Tibial nerve (tissue), 4 donors: ENCODE results near the gene SYT12.

Source experiments
- EP300 ChIP-seq, 2 donors: sonication (generic); formaldehyde crosslinking; IDR thresholded peaks; one replicate each; pipeline ENCODE4 v1.6.1; 2017; ENCODE audit warnings: antibody characterized with exemption in 2 of 2, mild to moderate bottlenecking in 1 of 2
- POLR2A ChIP-seq, 2 donors: fragments of 450-650 bp; IDR thresholded peaks; one replicate each; pipeline ENCODE4 v1.6.1; 2017; ENCODE audit warnings: antibody characterized with exemption in 2 of 2, mild to moderate bottlenecking in 2 of 2, moderate library complexity in 2 of 2
- TF ChIP-seq, protein P1 (sequence below), 5 experiments: fragments of 200-600 bp in 3 of 5; fragments of 450-650 bp in 2 of 5; sonication (generic) in 3 of 5; IDR thresholded peaks; one replicate each; pipeline ENCODE4 v1.5.1; 2016 to 2019; ENCODE audit warnings: antibody characterized with exemption in 5 of 5, mild to moderate bottlenecking in 3 of 5, moderate library complexity in 2 of 5

- TF ChIP-seq, protein P1, sequence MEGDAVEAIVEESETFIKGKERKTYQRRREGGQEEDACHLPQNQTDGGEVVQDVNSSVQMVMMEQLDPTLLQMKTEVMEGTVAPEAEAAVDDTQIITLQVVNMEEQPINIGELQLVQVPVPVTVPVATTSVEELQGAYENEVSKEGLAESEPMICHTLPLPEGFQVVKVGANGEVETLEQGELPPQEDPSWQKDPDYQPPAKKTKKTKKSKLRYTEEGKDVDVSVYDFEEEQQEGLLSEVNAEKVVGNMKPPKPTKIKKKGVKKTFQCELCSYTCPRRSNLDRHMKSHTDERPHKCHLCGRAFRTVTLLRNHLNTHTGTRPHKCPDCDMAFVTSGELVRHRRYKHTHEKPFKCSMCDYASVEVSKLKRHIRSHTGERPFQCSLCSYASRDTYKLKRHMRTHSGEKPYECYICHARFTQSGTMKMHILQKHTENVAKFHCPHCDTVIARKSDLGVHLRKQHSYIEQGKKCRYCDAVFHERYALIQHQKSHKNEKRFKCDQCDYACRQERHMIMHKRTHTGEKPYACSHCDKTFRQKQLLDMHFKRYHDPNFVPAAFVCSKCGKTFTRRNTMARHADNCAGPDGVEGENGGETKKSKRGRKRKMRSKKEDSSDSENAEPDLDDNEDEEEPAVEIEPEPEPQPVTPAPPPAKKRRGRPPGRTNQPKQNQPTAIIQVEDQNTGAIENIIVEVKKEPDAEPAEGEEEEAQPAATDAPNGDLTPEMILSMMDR (IDR thresholded peaks at IDR 0.05), result no peak
- TF ChIP-seq POLR2A (IDR thresholded peaks at IDR 0.05) (no peak), EP300 (IDR thresholded peaks at IDR 0.05) (no peak)
Measured at GRCh38 chr11:66979336-66979980, 43.5 kb upstream of the SYT12 start.
